SU-DHL-6 (cell line): ENCODE results near the gene MDN1.

Experiments used
- CTCF ChIP-seq: fragments of 200-600 bp; sonication (generic); IDR thresholded peaks from one replicate; pipeline ENCODE4 v1.5.1; 2017; ENCODE audit warnings: antibody characterized with exemption, mild to moderate bottlenecking, low read length, moderate library complexity; ENCODE audit not compliant: insufficient read depth, poor library complexity, severe bottlenecking
- EZH2phosphoT487 ChIP-seq: fragments of 200-600 bp; sonication (generic), shearing (Covaris generic); conservative IDR thresholded peaks from 2 replicates; pipeline ENCODE4 v1.6.1; 2018; ENCODE audit warnings: mild to moderate bottlenecking, antibody characterized with exemption, low read length, moderate library complexity, mixed read lengths

- no peak for TF ChIP-seq CTCF
- no peak for TF ChIP-seq EZH2phosphoT487
Measured at GRCh38 chr6:89829472-89830169, 10.0 kb upstream of the MDN1 start, which contains the start of gene CASP8AP2.
